ENCODE measurements around the gene PYGO2.
"Not testable (repeated sequence)": the region's sequence is repeated elsewhere in the genome, so short reads cannot be mapped to it uniquely, and the experiment has no call there.

The PYGO2 gene

GRCh38 chr1:154935749-154936554 is 25.6 kb downstream of the PYGO2 start:
- no peak for FAIRE-seq
- TF ChIP-seq POLR2A (IDR thresholded peaks at IDR 0.05; ENCODE audit: low read depth, low read length) (no peak), TAF1 (IDR thresholded peaks at IDR 0.05; ENCODE audit: borderline replicate concordance, low read depth, low read length) (no peak)
- DNase-seq (ENCODE audit: insufficient read length), result no peak

- DNase-seq (ENCODE audit: insufficient read length) (no peak), FAIRE-seq (no peak)
- TF ChIP-seq POLR2AphosphoS5 (IDR thresholded peaks at IDR 0.05; ENCODE audit: low read depth, low read length) (no peak), TAF1 (IDR thresholded peaks at IDR 0.05; ENCODE audit: borderline replicate concordance, low read depth, low read length) (no peak), POLR2A (IDR thresholded peaks at IDR 0.05; ENCODE audit: low read depth, low read length) (no peak)
Measured at GRCh38 chr1:154934358-154934948, 27.1 kb downstream of the PYGO2 start.

- no peak for FAIRE-seq
- no peak for DNase-seq (ENCODE audit: insufficient read length)
- no peak for TF ChIP-seq TAF1 (IDR thresholded peaks at IDR 0.05; ENCODE audit: borderline replicate concordance, low read depth, low read length)
- no peak for TF ChIP-seq POLR2A (IDR thresholded peaks at IDR 0.05; ENCODE audit: low read depth, low read length)
- TF ChIP-seq POLR2AphosphoS5 (IDR thresholded peaks at IDR 0.05; ENCODE audit: low read depth, low read length), result no peak
Measured at GRCh38 chr1:154931940-154932487, 29.6 kb downstream of the PYGO2 start.

GRCh38 chr1:154926201-154926600 is 35.4 kb downstream of the PYGO2 start:
- TF ChIP-seq TAF1 (IDR thresholded peaks at IDR 0.05; ENCODE audit: borderline replicate concordance, low read depth, low read length), result no peak
- FAIRE-seq, result no peak
- no peak for DNase-seq (ENCODE audit: insufficient read length)

- TF ChIP-seq TAF1 (IDR thresholded peaks at IDR 0.05; ENCODE audit: borderline replicate concordance, low read depth, low read length), result no peak
- no peak for TF ChIP-seq POLR2AphosphoS5 (IDR thresholded peaks at IDR 0.05; ENCODE audit: low read depth, low read length)
- no peak for TF ChIP-seq POLR2A (IDR thresholded peaks at IDR 0.05; ENCODE audit: low read depth, low read length)
- FAIRE-seq (no peak), DNase-seq (ENCODE audit: insufficient read length) (no peak)
Measured at GRCh38 chr1:154925335-154926170, 36.0 kb downstream of the PYGO2 start.

- TF ChIP-seq TAF1 (IDR thresholded peaks at IDR 0.05; ENCODE audit: borderline replicate concordance, low read depth, low read length) (no peak), POLR2A (IDR thresholded peaks at IDR 0.05; ENCODE audit: low read depth, low read length) (no peak), POLR2AphosphoS5 (IDR thresholded peaks at IDR 0.05; ENCODE audit: low read depth, low read length) (no peak)
- FAIRE-seq (no peak), DNase-seq (ENCODE audit: insufficient read length) (no peak)
Measured at GRCh38 chr1:154923695-154924094, 37.9 kb downstream of the PYGO2 start.

- no peak for TF ChIP-seq POLR2AphosphoS5 (IDR thresholded peaks at IDR 0.05; ENCODE audit: low read depth, low read length)
- TF ChIP-seq POLR2A (IDR thresholded peaks at IDR 0.05; ENCODE audit: low read depth, low read length), result no peak
- no peak for TF ChIP-seq TAF1 (IDR thresholded peaks at IDR 0.05; ENCODE audit: borderline replicate concordance, low read depth, low read length)
- no peak for DNase-seq (ENCODE audit: insufficient read length)
- no peak for FAIRE-seq
Measured at GRCh38 chr1:154913273-154913672, 48.3 kb downstream of the PYGO2 start.

GRCh38 chr1:154912755-154913154 is 48.8 kb downstream of the PYGO2 start:
- FAIRE-seq, result no peak
- DNase-seq (ENCODE audit: insufficient read length), result no peak
- TF ChIP-seq POLR2A (IDR thresholded peaks at IDR 0.05; ENCODE audit: low read depth, low read length) (no peak), POLR2AphosphoS5 (IDR thresholded peaks at IDR 0.05; ENCODE audit: low read depth, low read length) (no peak), TAF1 (IDR thresholded peaks at IDR 0.05; ENCODE audit: borderline replicate concordance, low read depth, low read length) (no peak)

- DNase-seq (ENCODE audit: insufficient read length) (no peak), FAIRE-seq (no peak)
Measured at GRCh38 chr1:154911691-154912550, 49.7 kb downstream of the PYGO2 start.

GRCh38 chr1:154910851-154911250 is 50.7 kb downstream of the PYGO2 start:
- TF ChIP-seq POLR2A (IDR thresholded peaks at IDR 0.05; ENCODE audit: low read depth, low read length) (no peak), TAF1 (IDR thresholded peaks at IDR 0.05; ENCODE audit: borderline replicate concordance, low read depth, low read length) (no peak), POLR2AphosphoS5 (IDR thresholded peaks at IDR 0.05; ENCODE audit: low read depth, low read length) (no peak)
- DNase-seq (ENCODE audit: insufficient read length), result no peak

More at GRCh38 chr1:154911691-154912550, 49.7 kb downstream of the PYGO2 start:
- no peak for TF ChIP-seq POLR2A (IDR thresholded peaks at IDR 0.05; ENCODE audit: low read depth, low read length)

GRCh38 chr1:154908937-154909336 is 52.6 kb downstream of the PYGO2 start:
- DNase-seq (ENCODE audit: insufficient read length) (no peak), FAIRE-seq (no peak)

More at GRCh38 chr1:154910851-154911250, 50.7 kb downstream of the PYGO2 start:
- FAIRE-seq, result no peak

GRCh38 chr1:154908129-154908528 is 53.5 kb downstream of the PYGO2 start:
- not testable (repeated sequence) for FAIRE-seq

More at GRCh38 chr1:154908937-154909336, 52.6 kb downstream of the PYGO2 start:
- TF ChIP-seq TAF1 (IDR thresholded peaks at IDR 0.05; ENCODE audit: borderline replicate concordance, low read depth, low read length), result no peak
- no peak for TF ChIP-seq POLR2A (IDR thresholded peaks at IDR 0.05; ENCODE audit: low read depth, low read length)
- TF ChIP-seq POLR2AphosphoS5 (IDR thresholded peaks at IDR 0.05; ENCODE audit: low read depth, low read length), result no peak

More at GRCh38 chr1:154908129-154908528, 53.5 kb downstream of the PYGO2 start:
- not testable (repeated sequence) for DNase-seq (ENCODE audit: insufficient read length)
